Heart left ventricle (tissue), 16 donors: ENCODE data around the gene SOX18. TPM values are rescaled to one million over a fixed set of nuclear protein-coding genes. Genes with fewer than 3 reads are reported as not detected.
A peak's percentile ranks its signal among the peaks of the same experiment; 100 is the strongest.

Experiments
- ATAC-seq, 4 donors: fragments of 200-7000 bp; cut with Tn5 transposase; one replicate each; pipeline ENCODE4 v1.9.1; 2020 to 2022; ENCODE audit warnings: moderate library complexity in 4 of 4, mild to moderate bottlenecking in 3 of 4, moderate number of reproducible peaks in 1 of 4
- DNase-seq, 5 donors: peaks; one replicate each; pipeline ENCODE4 v3.0.0-alpha.2; 2020
- H3K27ac ChIP-seq, 12 donors: fragments of 200-600 bp; sonication (generic) in 4 of 12; one replicate each; pipeline versions ENCODE4 v1.5.0 to v1.8.0; 2016 to 2022; ENCODE audit warnings: mild to moderate bottlenecking in 2 of 12
- H3K27me3 ChIP-seq, 9 donors: fragments of 200-600 bp; sonication (generic) in 2 of 9; one replicate each; pipeline versions ENCODE4 v1.5.1 to v1.8.0; 2016 to 2022; ENCODE audit warnings: mild to moderate bottlenecking in 3 of 9
- H3K36me3 ChIP-seq, 9 donors: fragments of 200-600 bp; sonication (generic) in 2 of 9; one replicate each; pipeline versions ENCODE4 v1.5.0 to v1.8.0; 2018 to 2022; ENCODE audit warnings: mild to moderate bottlenecking in 2 of 9
- H3K4me1 ChIP-seq, 12 donors: fragments of 200-600 bp; sonication (generic) in 4 of 12; one replicate each; pipeline versions ENCODE4 v1.5.0 to v1.8.0; 2016 to 2022; ENCODE audit warnings: mild to moderate bottlenecking in 3 of 12
- H3K4me3 ChIP-seq, 12 donors: fragments of 200-600 bp; sonication (generic) in 4 of 12; one replicate each; pipeline versions ENCODE4 v1.5.0 to v1.8.0; 2017 to 2022; ENCODE audit warnings: mild to moderate bottlenecking in 9 of 12, moderate library complexity in 4 of 12
- H3K9me3 ChIP-seq, 12 donors: fragments of 200-600 bp; sonication (generic) in 4 of 12; one replicate each; pipeline versions ENCODE4 v1.5.0 to v1.8.0; 2016 to 2022; ENCODE audit warnings: mild to moderate bottlenecking in 1 of 12
- CTCF ChIP-seq, 12 donors: fragments of 200-600 bp; sonication (generic) in 4 of 12; IDR thresholded peaks; one replicate each; pipeline versions ENCODE4 v1.5.0 to v1.8.0; 2018 to 2022; ENCODE audit warnings: antibody characterized with exemption in 12 of 12, mild to moderate bottlenecking in 5 of 12
- POLR2A ChIP-seq, 2 donors: fragments of 450-650 bp; IDR thresholded peaks; one replicate each; pipeline ENCODE4 v1.6.1; 2017; ENCODE audit warnings: antibody characterized with exemption in 2 of 2, mild to moderate bottlenecking in 2 of 2, moderate library complexity in 2 of 2
- WGBS, 4 donors: extraction: QIAGEN DNeasy Blood & Tissue Kit in 2 of 4; methylation state at CpG; one replicate each; pipeline versions ENCODE4 v1.1.5 to v1.1.7; 2013 to 2018; 5-methylcytosine and 5-hydroxymethylcytosine counted together
- intact Hi-C, 10 donors: fragments of 100-400 bp; cut with DNase I; formaldehyde crosslinking; loops; one replicate each; pipeline versions ENCODE4 v1.11.1 to v1.14.2; 2022
- polyA plus RNA-seq, 2 donors: library from polyadenylated mRNA; stranded (reverse); fragments of 200-250 nt; gene quantifications; one replicate each; pipeline ENCODE4 v1.2.3, GENCODE V29; 2013
- total RNA-seq, 9 donors: library from RNA; depleted of rRNA in 2 of 9; stranded (reverse); fragments of >200 nt in 2 of 9; fragmentation: NEBNext Ultra II Directional in 3 of 9; extraction: Animal tissue kit (Norgen Biotek cat#: 25700) in 3 of 9; gene quantifications; one replicate each; pipeline versions ENCODE4 v1.1.0 to v1.2.4, GENCODE V29; 2016 to 2023
- donor health status: ischemic (EF 13 %, LVEDD 7.1; RV severe dilation, severe dysfunction).
- donor health status: healthy with polysubstance abuse.
- donor health status: DM: no; HTN: yes; CAD: no.
- donor health status: DM: no; HTN: no; CAD: no.
- donor health status: ischemic (EF 25% LVEDD 6.9; RV normal size, moderate dysfunction).
- donor health status: ischemic (EF 25% LVEDD 5.7; RV mildly dilated, moderate dysfunction).
- donor health status: healthy.
- donor health status: DM: yes; HTN: yes; CAD: no.
- donor health status: ischemic (EF 35%, LVEDD 5.7; RV mildly dilated, moderate dysfunction).
- donor health status: nonischemic (EF 11% LVEDD 7.7; RV severe dilation, severe dysfunction).
- donor health status: DM: yes; HTN: yes; CAD: no.
- donor health status: PGD.
- donor health status: ischemic (EF 29% LVEDD 5.4; RV normal size, mild dysfunction).
- donor health status: nonischemic (EF 23%, LVEDD 6.1; RV moderate dilation, normal function).

Gene SOX18
- total and polyA plus RNA-seq, 11 donors: 23.5 to 75.9 (median 48.2) TPM

- 96 to 98% (median 97%) methylated on average over 16 of the region's 16 CpGs for WGBS, 4 donors
- Histone ChIP-seq H3K27me3 (no peaks in the 10 kb centered on the region), H3K4me3 (no peak overlapping the region), H3K4me1 (peaks cover 0 to 12% (median 0%) of the 10 kb centered on the region in 12 donors), H3K27ac (peak overlapping the region in 1 of 12 donors; percentile 64), H3K9me3 (peaks cover 0 to 4% (median 0%) of the 10 kb centered on the region in 12 donors), H3K36me3 (peaks cover 3 to 87% (median 81%) of the 10 kb centered on the region in 9 donors)
- ATAC-seq (no peak), DNase-seq (no peak)
- no peak for TF ChIP-seq POLR2A (IDR thresholded peaks at IDR 0.05)
- no peak for TF ChIP-seq CTCF (IDR thresholded peaks at IDR 0.05)
- intact Hi-C loops: no loop called here
These were observed 38.1 kb downstream of the SOX18 start for GRCh38 chr20:64011366-64011779.

- Histone ChIP-seq H3K36me3 (peaks cover 3 to 87% (median 81%) of the 10 kb centered on the region in 9 donors), H3K27me3 (no peaks in the 10 kb centered on the region), H3K9me3 (peaks cover 0 to 4% (median 0%) of the 10 kb centered on the region in 12 donors), H3K27ac (peak overlapping the region in 1 of 12 donors; percentile 64), H3K4me1 (peaks cover 0 to 12% (median 0%) of the 10 kb centered on the region in 12 donors), H3K4me3 (no peak overlapping the region)
- WGBS, 4 donors: 92 to 96% (median 95%) methylated on average over 8 of the region's 8 CpGs
- DNase-seq (no peak), ATAC-seq (no peak)
- intact Hi-C loops: no loop called here
- TF ChIP-seq CTCF (IDR thresholded peaks at IDR 0.05) (no peak), POLR2A (IDR thresholded peaks at IDR 0.05) (no peak)
These were observed 38.7 kb downstream of the SOX18 start for GRCh38 chr20:64010711-64011237.

GRCh38 chr20:64009811-64010387, 39.5 kb downstream of the SOX18 start:
- H3K27ac ChIP-seq: no peak overlapping the region
- H3K9me3 ChIP-seq: peaks cover 0 to 4% (median 0%) of the 10 kb centered on the region in 12 donors
- no peaks in the 10 kb centered on the region for H3K27me3 ChIP-seq
- peaks cover 0 to 13% (median 0%) of the 10 kb centered on the region in 12 donors for H3K4me1 ChIP-seq
- intact Hi-C loops: loop anchor here in 1 of 10 donors (10.0 kb wide), 1 partner anchor 115 kb away; no protein-coding TSS in a partner anchor
- TF ChIP-seq POLR2A (IDR thresholded peaks at IDR 0.05) (no peak), CTCF (IDR thresholded peaks at IDR 0.05) (no peak)
- ATAC-seq (no peak), DNase-seq (no peak)
- peaks cover 3 to 87% (median 81%) of the 10 kb centered on the region in 9 donors for H3K36me3 ChIP-seq
- H3K4me3 ChIP-seq: no peak overlapping the region
- 85 to 93% (median 91%) methylated on average over 13 of the region's 13 CpGs for WGBS, 4 donors

GRCh38 chr20:64006902-64007301, 42.5 kb downstream of the SOX18 start:
- WGBS, 4 donors: 91 to 100% (median 92%) methylated on average over 3 of the region's 3 CpGs
- Histone ChIP-seq H3K9me3 (peaks cover 0 to 4% (median 0%) of the 10 kb centered on the region in 12 donors), H3K27ac (no peak overlapping the region), H3K4me1 (peaks cover 0 to 19% (median 0%) of the 10 kb centered on the region in 12 donors), H3K36me3 (peaks cover 3 to 95% (median 88%) of the 10 kb centered on the region in 9 donors), H3K4me3 (no peak overlapping the region), H3K27me3 (no peaks in the 10 kb centered on the region)
- no peak for TF ChIP-seq CTCF (IDR thresholded peaks at IDR 0.05)
- TF ChIP-seq POLR2A (IDR thresholded peaks at IDR 0.05): no peak
- ATAC-seq: no peak
- peak in 1 of 5 donors; percentile 29 for DNase-seq
- intact Hi-C loops: loop anchor here in 1 of 10 donors (10.0 kb wide), 1 partner anchor 118 kb away; no protein-coding TSS in a partner anchor
